ENCODE measurements around the gene POLR3GL.
"Not testable (repeated sequence)": the region's sequence is repeated elsewhere in the genome, so short reads cannot be mapped to it uniquely, and the experiment has no call there.

Gene POLR3GL, protein sequence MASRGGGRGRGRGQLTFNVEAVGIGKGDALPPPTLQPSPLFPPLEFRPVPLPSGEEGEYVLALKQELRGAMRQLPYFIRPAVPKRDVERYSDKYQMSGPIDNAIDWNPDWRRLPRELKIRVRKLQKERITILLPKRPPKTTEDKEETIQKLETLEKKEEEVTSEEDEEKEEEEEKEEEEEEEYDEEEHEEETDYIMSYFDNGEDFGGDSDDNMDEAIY
- total RNA-seq: 8.8 to 25.1 reads per million in 2 experiments

DNA sequence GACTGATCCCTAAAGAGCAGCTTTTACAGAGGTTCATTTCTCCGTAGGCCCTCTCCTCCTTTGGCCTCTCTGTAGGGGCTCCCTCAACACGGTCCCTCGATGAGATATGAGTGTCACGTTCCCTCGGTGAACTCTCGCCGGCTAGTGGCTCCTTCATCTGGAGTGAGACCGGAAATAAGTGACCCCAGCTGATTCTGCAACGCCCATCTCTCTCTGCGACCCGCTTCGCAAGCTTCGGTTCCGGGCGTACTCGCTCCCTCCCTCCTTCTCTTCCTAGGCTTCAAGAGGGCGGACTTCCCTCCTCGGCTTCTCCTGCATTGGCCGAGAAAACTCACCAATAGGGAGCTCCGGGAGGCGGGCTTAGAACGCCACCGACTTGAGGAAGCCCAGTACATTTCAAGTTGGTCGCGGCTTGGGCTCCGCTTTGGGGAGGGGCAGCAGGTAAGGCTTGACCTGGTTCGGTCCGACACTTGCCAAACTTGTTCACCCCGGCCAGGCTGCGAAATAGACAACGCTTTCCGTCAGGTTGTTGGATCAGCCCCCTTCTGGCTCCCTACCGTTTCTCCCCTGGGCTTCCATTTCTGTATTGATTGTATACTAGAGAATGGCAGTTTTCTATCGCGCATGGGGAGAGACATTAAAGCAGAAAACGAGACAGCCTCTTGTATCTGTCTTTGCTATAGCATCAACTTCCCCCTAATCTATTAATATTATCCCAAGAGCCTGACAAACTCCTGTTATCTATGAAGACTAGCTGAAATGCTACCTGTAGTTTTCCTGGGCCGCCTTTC lies at the start of gene POLR3GL, which contains the start of gene ANKRD34A:
TSS of gene POLR3GL (plus strand) at position 363 of the 791 bp plus-strand sequence. CDS start 10,176 bp downstream, outside the sequence.
TSS of gene ANKRD34A (minus strand) at position 248 of the 791 bp plus-strand sequence. CDS start 2,816 bp downstream, outside the sequence.
- DNase-seq (ENCODE audit: low read depth): peak; percentile 86

DNA sequence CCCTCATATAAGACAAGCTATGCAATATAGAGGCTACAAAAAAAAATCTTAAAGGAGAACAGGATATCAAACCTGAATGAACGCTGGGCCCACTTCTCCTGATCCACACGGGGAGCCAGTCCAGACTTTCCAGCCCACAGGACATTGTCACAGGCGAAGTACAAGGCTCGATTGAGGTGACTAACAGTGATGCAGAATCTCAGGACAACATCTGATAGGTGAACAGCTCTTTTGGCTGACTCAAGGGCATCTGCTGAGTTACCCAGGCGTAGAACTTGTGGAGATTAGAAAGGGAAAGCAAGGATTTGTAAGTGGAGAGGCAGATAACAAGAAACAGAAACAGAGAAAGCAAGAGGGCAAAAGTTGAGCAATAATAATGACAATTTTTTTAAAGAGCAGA lies 47.7 kb upstream of the POLR3GL start:
- no peak for DNase-seq (ENCODE audit: low read depth)

DNA sequence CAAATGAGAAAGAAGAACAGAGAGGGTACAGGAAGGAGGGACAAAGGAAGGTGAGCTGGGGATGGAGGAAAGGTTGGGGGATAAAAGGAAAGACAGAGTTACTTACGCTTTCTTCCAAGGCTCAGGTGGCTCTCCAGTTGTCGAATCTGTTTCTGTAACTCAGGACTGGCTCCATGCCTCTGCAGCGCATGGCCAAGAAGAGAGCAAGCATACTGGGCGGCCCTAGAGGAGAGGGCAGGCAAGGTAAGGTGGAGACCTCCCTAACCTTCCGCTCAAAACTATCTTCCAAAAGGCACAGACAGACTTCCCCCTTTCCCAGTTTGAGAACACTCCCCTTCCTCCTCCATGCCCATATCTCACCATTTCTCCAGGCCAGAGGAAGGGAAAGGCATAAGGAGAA lies 46.9 kb upstream of the POLR3GL start:
- DNase-seq (ENCODE audit: low read depth): no peak

DNA sequence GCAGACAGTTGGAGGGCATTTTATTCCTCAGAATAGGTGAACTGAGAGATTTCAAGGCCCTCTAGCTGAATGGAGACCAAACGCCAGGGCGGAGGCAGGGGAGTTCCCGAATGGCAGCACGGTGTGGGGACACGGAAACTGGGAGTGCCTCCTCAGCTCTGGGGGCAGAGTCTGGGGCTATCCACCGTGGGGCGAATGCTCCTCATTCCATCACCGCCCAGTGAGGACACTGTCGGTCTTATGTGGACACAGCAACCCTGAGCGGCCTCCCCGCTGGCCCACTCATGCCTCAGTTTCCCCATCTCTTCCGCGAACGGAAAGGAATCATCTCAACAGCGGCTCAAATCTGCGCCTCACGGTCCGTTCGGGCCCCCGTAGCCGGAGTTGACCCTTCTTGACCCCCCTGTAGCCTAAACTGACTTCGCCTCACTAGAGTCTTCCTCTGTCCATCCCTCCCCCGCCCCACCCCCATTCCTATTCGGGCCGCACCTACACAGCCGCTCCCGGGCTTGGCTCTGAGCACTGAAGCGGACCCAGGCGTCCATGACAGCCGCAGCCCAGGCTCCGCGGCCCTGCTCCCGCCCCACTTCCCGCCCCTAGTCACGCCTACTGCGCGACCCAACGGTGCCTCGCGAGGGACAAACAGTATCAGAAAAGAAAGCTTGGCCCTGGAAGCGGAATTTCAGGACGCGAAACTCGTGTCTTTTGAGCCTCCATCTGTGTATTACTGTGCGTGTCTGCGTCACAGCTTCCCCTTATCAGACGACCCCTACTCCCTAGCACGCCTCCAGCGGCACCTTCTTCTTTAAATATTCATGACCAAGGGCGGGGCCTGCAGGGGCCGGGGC lies 46.1 kb upstream of the POLR3GL start, which contains the start of gene PEX11B:
TSS of gene PEX11B (minus strand) at position 574 of the 848 bp plus-strand sequence. CDS start at position 545, 29 bp downstream.
- DNase-seq (ENCODE audit: low read depth): peak; percentile 89

DNA sequence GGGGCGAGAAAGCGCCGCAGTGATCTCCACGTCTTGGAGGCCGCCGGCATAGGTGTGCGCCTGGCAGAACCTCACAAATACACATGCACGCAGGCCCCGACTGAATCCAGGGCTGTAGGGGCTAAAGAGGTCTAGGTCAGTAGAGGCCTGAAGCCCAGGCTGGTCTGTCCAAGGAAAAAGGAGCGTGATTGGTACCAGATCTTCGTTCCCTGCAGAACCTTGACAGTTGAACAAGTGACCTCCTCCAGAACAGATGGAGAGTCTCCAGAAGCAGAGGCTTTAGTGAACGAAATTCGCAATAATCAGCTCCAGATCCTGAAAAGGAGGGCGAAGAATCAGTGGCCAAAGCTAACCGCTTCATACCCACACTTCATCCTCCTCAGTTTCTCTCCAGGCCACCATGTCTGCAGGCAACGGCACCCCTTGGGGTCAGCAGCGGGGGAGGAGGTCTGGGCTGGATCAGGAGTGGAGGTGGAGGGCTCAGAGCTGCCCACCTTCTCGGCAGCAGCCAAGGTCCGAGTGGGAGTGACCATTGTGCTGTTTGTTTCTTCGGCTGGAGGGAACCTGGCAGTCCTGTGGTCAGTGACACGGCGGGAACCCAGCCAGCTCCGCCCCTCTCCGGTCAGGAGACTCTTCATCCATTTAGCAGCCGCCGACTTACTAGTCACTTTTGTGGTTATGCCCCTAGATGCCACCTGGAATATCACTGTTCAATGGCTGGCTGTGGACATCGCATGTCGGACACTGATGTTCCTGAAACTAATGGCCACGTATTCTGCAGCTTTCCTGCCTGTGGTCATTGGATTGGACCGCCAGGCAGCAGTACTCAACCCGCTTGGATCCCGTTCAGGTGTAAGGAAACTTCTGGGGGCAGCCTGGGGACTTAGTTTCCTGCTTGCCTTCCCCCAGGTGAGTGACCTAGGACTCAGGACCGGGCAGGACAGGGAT lies 45.2 kb upstream of the POLR3GL start:
- DNase-seq (ENCODE audit: low read depth): no peak

DNA sequence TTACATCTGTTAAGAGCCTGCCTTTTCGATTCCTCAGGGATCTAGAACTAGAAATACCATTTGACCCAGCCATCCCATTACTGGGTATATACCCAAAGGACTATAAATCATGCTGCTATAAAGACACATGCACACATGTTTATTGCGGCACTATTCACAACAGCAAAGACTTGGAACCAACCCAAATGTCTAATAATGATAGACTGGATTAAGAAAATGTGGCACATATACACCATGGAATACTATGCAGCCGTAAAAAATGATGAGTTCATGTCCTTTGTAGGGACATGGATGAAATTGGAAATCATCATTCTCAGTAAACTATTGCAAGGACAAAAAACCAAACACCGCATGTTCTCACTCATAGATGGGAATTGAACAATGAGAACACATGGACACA lies 44.2 kb upstream of the POLR3GL start:
- not testable (repeated sequence) for DNase-seq (ENCODE audit: low read depth)

DNA sequence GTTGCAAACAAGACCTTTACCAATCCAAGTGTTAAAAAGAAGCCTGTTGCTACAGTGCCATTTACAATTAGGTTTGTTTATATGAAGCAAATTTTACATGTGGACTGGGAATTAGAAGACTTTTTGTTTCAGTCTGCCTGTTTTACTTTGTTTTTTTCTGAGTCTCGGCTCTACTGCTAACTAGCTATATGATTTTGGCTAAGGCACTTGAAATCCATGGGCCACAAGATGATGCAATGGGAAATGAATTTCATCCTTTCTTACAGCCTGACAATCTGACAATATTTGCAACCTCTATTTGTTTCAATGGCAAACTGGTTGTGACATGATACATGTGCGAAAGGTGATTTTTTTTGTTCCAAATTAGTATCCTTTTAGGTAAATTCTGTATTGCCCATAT lies 42.2 kb upstream of the POLR3GL start:
- DNase-seq (ENCODE audit: low read depth): no peak

DNA sequence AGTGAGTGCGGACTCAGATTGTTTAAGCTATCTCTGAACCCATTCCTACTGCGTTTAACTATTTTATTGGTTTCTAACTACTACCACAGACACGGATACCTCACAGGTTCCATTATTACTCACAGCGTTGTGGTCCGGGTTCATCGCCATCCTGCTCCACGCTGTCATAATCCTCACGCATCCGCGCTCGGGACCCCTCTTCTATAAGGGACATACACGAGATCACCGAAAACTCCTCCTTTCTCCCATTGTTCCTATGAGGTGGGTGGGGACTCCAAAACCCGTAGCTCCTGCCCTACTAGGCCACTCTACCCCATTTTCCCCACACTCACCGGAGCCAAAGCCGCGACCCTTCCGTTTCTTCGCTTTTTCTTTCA lies 37.8 kb upstream of the POLR3GL start:
- no peak for DNase-seq (ENCODE audit: low read depth)

DNA sequence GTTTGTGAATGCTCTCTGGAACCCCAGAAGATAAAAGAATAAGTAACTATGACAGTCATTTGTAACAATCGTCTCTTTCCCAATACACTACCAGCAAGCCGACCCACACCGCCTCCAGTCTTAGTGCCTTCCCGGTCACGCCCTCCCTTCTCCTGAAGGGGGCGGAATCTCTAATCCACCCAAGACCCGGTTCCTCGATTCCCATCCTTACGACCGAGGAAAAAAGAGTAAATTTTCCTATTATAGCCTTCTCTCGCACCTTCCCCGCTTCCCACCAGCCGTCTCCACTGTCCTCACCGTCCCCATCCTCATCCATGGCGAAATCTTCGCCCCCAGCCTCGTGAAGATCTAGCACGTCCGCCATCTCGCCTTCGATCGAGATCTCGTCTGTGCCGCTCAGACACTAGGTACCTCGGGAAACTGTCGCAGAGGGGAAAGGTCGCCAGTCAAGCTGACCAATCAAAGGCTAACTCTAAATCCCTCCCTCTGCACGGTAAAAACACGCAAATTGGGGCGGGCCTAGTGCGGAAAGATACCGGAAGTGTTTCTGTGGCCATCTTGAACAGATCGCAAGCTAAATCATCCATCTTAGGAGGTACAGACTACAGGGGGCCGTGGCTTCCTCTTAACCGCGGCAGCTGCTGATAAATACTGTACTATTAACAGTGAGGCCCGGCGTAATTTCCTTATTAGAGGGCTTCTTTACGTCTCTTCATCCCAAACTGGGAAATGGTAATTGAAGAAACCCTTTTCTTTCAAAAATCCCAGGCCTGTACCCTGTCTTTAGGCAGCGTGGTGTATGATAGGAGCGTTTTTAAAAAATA lies 37.2 kb upstream of the POLR3GL start, which contains the start of gene RBM8A:
TSS of gene RBM8A (minus strand) at position 422 of the 824 bp plus-strand sequence. CDS start at position 364, 58 bp downstream.
- peak; percentile 93 for DNase-seq (ENCODE audit: low read depth)

DNA sequence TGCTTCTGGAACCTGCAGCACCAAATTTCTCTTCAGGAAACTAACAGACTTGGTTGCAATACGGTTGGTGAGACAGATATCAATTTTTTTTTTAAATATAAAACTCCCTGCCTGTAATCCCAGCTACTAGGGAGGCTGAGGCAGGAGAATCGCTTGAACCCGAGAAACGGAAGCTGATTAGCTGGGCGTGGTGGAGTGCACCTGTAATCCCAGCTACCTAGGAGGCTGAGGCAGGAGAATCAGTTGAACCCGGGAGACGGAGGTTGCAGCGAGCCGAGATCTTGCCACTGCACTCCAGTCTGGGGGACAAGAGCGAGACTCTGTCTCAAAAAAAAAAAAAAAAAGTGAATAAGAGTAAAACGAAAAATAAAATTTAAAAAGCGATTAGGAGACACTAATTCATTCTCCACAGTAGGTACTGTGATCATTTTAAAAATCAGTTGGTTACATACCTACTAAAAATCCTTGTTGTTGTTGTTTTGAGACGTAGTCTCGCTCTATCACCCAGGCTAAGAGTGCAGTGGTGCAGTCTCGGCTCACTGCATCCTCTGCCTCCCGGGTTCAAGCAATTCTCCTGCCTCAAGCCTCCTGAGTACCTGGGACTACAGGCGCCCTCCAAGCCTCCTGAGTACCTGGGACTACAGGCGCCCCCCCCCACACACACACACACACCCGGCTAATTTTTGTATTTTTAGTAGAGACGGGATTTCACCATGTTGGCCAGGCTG lies 36.4 kb upstream of the POLR3GL start:
- no peak for DNase-seq (ENCODE audit: low read depth)

DNA sequence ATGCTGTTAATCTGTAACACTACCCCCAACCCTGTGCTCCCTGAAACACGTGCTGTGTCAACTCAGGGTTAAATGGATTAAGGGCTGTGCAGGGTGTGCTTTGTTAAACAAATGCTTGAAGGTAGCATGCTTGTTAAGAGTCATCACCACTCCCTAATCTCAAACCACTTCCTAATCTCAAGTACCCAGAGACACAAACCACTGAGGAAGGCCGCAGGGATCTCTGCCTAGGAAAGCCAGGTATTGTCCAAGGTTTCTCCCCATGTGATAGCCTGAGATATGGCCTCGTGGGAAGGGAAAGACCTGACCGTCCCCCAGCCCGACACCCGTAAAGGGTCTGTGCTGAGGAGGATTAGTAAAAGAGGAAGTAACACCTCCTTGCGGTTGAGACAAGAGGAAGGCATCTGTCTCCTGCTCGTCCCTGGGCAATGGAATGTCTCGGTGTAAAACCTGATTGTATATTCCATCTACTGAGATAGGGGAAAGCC lies 31.9 kb upstream of the POLR3GL start:
- DNase-seq (ENCODE audit: low read depth): not testable (repeated sequence)

DNA sequence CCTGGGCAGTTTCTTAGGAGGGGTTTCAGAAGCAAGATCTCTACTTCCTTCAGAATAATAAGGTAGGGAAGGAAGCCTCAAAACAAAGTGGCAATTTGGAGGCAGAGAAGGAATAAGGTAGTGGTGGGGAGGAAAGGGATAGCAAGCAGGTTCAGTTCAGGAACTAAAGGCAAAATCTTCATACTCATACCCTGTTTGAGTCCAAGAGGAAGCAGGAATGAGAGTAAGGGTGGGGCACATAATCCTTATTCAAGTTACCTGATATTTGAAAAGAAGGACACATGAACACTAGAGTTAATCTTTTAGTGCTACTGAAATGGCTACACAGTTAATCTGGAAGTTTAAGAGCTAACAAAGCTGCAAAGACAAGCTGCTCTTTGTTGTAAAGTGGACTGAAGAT lies 28.8 kb upstream of the POLR3GL start:
- DNase-seq (ENCODE audit: low read depth): no peak

DNA sequence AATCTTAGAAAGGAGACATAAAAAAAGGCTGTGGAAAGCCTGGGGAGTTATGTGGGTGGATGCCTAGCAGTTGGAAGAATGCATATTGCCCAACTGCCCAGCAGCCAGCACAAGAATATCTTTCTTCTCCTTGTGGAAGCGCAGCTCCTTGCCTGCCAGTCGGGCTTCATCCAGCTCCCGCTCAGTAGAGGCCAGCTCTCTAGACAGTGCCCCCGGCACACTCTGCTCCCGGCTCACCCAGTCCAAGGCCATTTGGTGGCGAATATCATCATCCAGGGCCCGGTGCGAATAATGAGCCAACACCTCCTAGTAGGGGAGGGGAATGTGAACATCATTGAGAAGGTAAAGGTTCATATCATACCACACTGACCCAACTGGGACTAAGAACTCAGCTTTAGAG lies 28.2 kb upstream of the POLR3GL start:
- no peak for DNase-seq (ENCODE audit: low read depth)

DNA sequence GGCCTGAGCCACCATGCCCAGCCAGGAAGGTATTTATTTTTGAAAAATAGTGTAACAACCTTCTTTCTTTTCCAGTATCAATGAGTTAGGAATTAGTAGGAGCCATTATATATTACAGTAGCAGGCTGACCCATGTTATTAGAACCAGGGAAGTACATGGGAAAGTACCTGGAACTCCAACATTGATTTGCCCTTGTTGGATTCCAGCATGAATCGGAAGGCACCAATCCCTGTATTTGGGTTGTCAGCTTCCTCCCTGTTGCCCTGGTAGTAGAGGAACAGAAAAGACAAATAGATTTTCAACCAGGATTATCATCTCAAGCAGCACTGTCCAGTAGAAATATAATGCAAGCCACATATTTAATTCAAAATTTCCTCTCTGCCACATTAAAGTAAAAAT lies 27.1 kb upstream of the POLR3GL start:
- no peak for DNase-seq (ENCODE audit: low read depth)

DNA sequence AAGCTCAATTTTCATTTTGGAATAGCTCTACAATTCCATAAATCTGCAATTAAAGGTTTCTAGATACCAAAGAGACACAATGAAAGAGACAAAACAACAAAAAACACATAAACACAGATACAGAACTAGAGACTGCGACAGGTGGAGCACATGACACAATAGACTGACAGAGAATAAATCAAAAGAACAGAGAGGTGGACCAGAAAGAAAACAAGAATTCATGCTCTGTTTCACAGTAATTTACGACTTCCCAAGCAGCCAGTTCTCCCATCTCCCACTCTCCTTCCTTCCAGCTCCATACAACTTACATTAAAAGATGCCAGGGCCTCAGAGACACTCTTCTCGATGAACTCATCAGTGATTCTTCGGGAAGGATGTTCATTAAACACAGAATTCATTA lies 22.1 kb upstream of the POLR3GL start:
- DNase-seq (ENCODE audit: low read depth): no peak

DNA sequence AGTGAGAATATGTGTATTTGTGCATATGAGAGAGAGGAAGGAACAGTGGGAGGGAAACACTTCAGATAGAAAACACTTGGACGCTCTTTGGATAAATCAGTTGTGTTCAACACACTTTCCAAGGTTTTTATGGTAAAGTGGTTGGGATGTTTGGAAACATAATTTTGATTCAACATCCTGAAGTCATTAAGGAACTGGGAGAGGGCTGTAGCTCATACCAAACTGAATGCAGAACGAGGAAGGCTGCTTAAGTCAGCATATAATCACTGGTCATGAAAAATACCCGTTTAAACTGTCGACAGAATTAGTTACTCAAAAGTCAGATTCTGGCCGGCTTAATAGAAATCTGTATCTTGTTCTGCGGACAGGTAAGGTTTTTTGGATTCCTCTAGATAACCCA lies 21.6 kb upstream of the POLR3GL start:
- no peak for DNase-seq (ENCODE audit: low read depth)

DNA sequence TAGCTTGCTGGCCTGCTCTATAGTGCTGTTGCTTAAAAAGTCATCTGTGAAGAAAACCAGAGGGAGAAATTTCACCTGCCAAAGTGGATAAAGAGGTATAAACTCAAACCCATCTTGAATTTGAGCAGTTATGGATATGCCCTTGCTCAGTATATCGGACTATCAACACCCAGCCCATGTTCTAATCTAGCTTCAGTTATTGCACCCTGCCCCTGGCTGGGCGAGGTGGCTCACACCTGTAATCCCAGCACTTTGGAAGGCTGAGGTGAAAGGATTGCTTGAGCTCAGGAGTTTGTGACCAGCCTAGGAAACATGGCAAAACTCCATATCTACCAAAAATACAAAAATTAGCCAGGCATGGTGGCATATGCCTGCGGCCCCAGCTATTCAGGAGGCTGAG lies 20.0 kb upstream of the POLR3GL start:
- DNase-seq (ENCODE audit: low read depth): no peak

DNA sequence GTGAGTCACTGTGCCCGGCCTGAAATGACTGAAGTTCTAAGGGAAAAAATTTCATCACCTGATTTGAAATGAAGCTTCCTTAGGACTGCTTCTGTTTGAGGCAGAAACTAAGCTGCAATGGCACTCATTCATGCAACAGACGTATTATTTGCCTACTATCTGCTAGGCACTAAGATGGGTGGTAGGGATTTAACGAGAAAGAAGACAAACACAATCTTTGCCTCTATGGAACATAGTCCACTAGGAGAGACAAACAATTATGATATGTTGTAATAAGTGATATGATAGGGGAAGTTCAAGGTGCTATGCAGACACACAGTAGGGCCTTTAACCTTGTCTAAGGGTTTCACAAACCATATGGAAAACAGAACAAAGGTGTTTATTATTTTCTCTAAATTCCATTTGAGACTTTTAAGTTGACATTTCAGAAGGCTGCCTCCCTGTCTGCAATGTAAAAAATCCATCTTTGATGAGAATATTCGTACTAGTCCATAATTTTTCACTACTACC lies 18.0 kb upstream of the POLR3GL start:
- no peak for DNase-seq (ENCODE audit: low read depth)

DNA sequence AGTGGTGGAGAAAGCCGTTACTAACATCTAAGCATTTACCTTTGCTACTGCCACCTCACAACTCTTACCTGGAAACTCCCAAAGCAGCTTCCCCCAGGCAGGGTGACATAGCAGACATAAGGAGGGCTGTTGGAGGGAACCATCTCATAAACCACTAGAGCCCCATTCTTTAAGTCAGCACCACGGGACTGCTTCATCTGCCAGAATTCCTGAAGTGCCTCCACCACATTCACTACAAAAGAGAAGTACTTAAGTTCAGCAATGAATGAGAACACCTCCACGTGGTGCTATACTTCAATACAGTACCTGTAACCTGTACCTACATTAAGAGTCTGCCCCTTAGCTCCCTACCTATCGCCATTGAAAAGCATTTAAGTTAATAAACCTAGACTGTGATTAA lies 16.9 kb upstream of the POLR3GL start:
- no peak for DNase-seq (ENCODE audit: low read depth)
